HG03045 (cell line): ENCODE data around the gene LTBP4.
"Not testable (repeated sequence)": the region's sequence is repeated elsewhere in the genome, so short reads cannot be mapped to it uniquely, and the experiment has no call there.

Experiments used
- ATAC-seq: cut with Tn5 transposase; IDR thresholded peaks from one replicate; pipeline ENCODE4 v1.9.1; 2021; ENCODE audit warnings: mild to moderate bottlenecking, moderate library complexity; ENCODE audit not compliant: unreplicated experiment

The LTBP4 gene

GRCh38 chr19:40611096-40611495 is 9.9 kb downstream of the LTBP4 start:
- ATAC-seq: no peak

GRCh38 chr19:40611900-40612698 is 10.9 kb downstream of the LTBP4 start:
- ATAC-seq: no peak

GRCh38 chr19:40612831-40613689 is 11.9 kb downstream of the LTBP4 start:
- ATAC-seq: no peak

GRCh38 chr19:40613690-40614621 is 12.8 kb downstream of the LTBP4 start:
- peak; percentile 54 for ATAC-seq

GRCh38 chr19:40614622-40615411 is 13.6 kb downstream of the LTBP4 start:
- no peak for ATAC-seq

GRCh38 chr19:40616178-40616577 is 15.0 kb downstream of the LTBP4 start:
- ATAC-seq: no peak

- no peak for ATAC-seq
Measured at GRCh38 chr19:40616941-40617340, 15.8 kb downstream of the LTBP4 start.

- no peak for ATAC-seq
Measured at GRCh38 chr19:40617961-40618360, 16.8 kb downstream of the LTBP4 start.

- ATAC-seq: no peak
Measured at GRCh38 chr19:40619333-40620160, 18.4 kb downstream of the LTBP4 start.

- no peak for ATAC-seq
Measured at GRCh38 chr19:40620161-40620485, 19.0 kb downstream of the LTBP4 start.

GRCh38 chr19:40621283-40621682 is 20.1 kb downstream of the LTBP4 start:
- ATAC-seq: no peak

GRCh38 chr19:40621966-40622772 is 21.0 kb downstream of the LTBP4 start:
- no peak for ATAC-seq

- no peak for ATAC-seq
Measured at GRCh38 chr19:40622773-40623075, 21.6 kb downstream of the LTBP4 start.

GRCh38 chr19:40623403-40624251 is 22.5 kb downstream of the LTBP4 start:
- no peak for ATAC-seq

- ATAC-seq: not testable (repeated sequence)
Measured at GRCh38 chr19:40624369-40625153, 23.4 kb downstream of the LTBP4 start.

- ATAC-seq: no peak
Measured at GRCh38 chr19:40625406-40626120, 24.4 kb downstream of the LTBP4 start.
